ENCODE data around the gene MTCP1.

- TF ChIP-seq CTCF (IDR thresholded peaks at IDR 0.05) (no peak), POLR2A (IDR thresholded peaks at IDR 0.05) (no peak), POLR2AphosphoS5 (IDR thresholded peaks at IDR 0.05) (no peak)
These were observed 42.2 kb upstream of the MTCP1 start for GRCh38 chrX:155113097-155113496.

Measured in stomach (tissue), 4 donors.